GM12864 (cell line): Measurements from ENCODE around the gene CRB2.

Experiments
- DNase-seq: peaks from one replicate; pipeline ENCODE4 v3.0.0-alpha.2; 2011; ENCODE audit warnings: low read depth
- H3K4me3 ChIP-seq: 2 replicates; pipeline ENCODE4 v1.5.1; 2011; ENCODE audit warnings: mild to moderate bottlenecking, low read depth, low read length, control low read depth
- TF ChIP-seq, protein P1 (sequence below): IDR thresholded peaks from 2 replicates; pipeline ENCODE4 v1.5.1; 2011; ENCODE audit warnings: low read depth, mild to moderate bottlenecking, moderate library complexity, low read length, control low read depth, inconsistent platforms; ENCODE audit errors: missing control alignments

CRB2 gene

DNA sequence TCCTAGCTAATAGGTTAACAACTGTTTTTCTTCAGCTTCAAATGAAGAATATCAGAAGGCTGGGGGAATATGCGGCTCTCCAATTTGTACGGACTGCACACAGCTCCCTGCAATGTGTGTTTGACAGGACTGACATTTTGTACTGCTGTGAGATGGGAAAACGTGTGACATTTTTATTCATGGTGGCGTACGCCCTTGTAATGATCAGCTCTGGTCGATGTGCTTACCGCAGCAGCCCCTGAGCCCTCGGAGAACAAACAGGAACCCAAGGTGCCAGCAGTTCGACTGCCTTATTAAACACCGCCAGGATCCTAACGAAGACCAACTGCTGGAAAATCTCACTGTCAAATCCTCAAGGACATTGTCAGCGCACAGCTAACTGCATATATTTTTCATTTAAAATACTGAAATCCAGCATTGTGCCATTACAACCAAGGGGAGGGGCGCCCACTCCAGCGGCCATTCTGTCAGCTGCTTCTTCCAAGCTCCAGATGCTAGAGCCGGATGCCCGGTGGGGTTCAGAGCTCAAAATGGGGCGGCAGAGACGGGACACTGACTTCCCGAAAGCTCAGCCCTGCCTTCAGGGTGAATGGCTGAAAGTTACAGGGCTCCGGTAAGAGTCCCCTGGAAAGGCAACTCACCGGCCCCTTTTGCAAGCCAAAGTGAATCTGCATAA lies 66.8 kb downstream of the CRB2 start:
- DNase-seq: no peak
- TF ChIP-seq, protein P1, sequence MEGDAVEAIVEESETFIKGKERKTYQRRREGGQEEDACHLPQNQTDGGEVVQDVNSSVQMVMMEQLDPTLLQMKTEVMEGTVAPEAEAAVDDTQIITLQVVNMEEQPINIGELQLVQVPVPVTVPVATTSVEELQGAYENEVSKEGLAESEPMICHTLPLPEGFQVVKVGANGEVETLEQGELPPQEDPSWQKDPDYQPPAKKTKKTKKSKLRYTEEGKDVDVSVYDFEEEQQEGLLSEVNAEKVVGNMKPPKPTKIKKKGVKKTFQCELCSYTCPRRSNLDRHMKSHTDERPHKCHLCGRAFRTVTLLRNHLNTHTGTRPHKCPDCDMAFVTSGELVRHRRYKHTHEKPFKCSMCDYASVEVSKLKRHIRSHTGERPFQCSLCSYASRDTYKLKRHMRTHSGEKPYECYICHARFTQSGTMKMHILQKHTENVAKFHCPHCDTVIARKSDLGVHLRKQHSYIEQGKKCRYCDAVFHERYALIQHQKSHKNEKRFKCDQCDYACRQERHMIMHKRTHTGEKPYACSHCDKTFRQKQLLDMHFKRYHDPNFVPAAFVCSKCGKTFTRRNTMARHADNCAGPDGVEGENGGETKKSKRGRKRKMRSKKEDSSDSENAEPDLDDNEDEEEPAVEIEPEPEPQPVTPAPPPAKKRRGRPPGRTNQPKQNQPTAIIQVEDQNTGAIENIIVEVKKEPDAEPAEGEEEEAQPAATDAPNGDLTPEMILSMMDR: no peak
- no peak overlapping the region for H3K4me3 ChIP-seq

DNA sequence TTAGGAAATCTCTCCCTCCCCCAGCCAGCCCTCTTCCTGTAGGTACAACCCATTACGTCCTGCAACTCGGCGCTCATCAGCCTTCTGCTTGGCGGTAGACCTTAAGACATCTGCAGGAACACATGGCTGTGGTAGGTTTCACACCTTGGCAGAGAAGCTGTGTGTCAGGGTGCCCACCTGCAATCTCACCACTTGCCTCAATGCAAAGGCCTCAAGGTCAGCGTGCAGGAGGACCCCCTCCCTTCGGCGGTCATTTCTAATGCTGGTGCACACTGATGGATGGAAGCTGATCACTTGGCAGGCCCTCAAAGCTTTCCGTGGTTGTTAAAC lies 67.3 kb downstream of the CRB2 start:
- DNase-seq: no peak
- TF ChIP-seq, protein P1: no peak
- no peak overlapping the region for H3K4me3 ChIP-seq

DNA sequence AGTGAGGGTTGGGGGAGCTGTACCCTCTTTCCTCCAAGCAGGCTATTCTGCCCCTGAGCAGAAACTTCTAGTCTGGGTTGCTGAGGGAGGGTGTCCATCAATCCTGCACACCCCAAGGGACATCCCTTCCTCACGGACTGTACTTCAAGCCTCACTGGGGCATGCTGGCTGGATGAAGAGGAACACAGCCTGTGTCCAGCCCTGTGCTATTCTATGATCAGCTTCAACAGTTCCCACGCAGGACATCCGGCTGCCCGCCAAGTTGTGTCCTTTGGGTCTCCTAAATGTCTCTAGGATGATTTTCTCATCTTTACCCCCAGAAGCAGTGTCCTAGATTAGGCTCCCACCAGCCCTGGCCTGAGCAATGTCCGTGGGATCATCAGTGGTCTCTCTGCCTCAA lies 68.1 kb downstream of the CRB2 start:
- TF ChIP-seq, protein P1: no peak
- DNase-seq: no peak
- no peak overlapping the region for H3K4me3 ChIP-seq

DNA sequence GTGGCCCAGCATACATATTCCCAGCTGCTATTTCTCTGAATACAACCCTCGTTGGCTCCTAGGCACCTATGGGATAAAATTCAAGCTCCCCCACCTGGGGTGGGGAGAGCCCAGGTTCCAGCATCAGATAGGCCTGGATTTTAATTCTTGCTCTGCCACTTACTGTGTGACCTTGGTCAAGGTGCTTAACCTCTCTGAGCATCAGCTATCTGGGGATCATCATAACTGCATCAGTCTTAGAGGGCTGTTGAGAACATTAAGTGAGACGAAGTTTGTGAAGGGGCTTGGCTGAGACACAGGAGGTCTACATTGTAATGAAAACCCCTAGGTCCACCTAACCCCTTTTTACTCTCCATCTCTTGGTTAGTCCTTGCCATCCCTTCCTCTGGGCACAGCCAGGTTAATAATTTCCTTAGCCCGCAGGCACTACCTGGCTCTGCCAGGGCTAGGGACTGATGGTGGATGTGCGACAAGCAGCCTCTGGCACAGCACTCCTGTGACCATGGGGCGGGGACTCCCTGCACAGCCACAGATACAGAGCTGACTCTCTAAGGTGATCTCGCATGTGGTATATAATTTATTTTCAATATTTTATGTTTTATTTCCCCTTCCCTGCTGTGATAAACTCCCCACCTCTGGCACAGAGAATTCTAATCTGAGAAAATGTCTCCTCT lies 68.7 kb downstream of the CRB2 start:
- TF ChIP-seq, protein P1: no peak
- no peak overlapping the region for H3K4me3 ChIP-seq
- DNase-seq: no peak

DNA sequence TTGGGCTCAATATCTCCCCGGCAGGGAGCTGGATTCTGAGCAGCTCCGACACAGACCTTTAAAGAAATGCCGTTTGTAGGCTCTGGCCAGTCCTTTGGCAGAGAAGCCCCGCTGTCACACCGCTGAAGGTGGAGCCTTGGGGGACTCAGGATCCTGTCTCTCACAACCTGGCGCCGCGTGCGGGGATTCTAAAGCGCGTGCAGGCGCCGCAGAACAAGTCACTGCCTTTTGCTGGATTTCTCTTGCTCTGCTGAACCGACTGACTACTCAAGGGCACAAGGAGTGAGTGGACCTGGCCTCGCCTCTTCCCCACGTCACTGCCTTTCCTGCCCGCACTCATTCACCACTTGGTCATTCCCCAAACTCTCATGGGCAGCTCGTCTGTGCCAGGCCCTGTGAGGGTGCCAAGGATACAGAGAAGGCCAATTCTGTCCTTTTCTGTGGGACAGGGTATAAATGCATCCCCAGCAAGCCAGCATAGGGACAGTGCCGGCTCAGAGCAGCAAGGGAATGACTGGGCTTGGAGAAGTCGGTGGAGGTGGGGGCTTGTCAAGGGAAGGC lies 69.3 kb downstream of the CRB2 start:
- no peak overlapping the region for H3K4me3 ChIP-seq
- no peak for DNase-seq
- TF ChIP-seq, protein P1: no peak

DNA sequence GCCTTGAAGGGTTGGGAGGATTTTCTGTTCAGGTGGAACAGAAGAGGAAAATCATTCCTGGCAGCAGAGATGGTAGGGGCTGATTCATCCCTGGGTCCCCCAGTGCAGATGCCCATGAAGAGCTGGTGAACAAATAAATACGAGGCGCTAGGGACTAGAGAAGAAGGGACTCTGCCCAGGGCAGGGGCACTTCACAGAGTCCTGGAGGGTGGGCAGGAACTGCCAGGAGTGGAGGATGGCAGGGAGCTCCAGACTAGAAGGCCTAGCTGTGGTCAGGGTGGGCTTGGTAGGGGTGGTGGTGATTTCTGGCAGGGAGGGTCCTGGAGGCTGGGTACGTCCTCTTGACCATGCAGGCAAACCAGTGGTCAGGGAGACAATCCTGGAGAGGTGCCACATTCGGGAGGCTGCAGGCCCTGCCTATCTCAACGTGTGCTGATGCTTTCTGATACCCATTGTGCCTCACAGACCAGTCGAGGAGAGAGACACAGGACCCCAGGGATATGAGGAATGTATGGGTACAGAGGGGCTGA lies 69.9 kb downstream of the CRB2 start:
- TF ChIP-seq, protein P1: no peak
- no peak overlapping the region for H3K4me3 ChIP-seq
- DNase-seq: no peak
